ENCODE measurements around the gene RAP1GDS1.
"Not testable (repeated sequence)": the region's sequence is repeated elsewhere in the genome, so short reads cannot be mapped to it uniquely, and the experiment has no call there.

Gene RAP1GDS1

DNA sequence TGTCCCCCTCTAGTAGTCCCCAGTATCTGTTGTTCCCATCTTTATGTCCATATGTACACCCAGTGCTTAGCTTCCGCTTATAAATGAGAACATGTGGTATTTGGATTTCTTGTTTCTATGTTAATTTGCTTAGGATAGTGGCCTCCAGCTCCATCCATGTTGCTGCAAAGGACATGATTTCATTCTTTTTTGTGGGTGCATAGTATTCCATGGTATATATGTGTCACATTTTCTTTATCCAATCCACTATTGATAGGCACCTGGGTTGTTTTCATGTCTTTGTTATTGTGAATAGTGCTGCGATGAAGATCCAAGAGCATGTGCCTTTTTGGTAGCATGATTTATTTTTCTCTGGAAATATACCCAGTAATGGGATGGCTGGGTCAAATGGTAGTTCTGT lies 6.3 kb downstream of the RAP1GDS1 start:
- Mint-ChIP-seq H3K4me3 (no peak overlapping the region), H3K27me3 (no peaks in the 10 kb centered on the region), H3K4me1 (ENCODE audit: low read depth) (peaks cover 43% of the 10 kb centered on the region), H3K9me3 (peaks cover 7% of the 10 kb centered on the region), H3K36me3 (ENCODE audit: low read depth) (peaks cover 53% of the 10 kb centered on the region), H3K27ac (no peak overlapping the region)

DNA sequence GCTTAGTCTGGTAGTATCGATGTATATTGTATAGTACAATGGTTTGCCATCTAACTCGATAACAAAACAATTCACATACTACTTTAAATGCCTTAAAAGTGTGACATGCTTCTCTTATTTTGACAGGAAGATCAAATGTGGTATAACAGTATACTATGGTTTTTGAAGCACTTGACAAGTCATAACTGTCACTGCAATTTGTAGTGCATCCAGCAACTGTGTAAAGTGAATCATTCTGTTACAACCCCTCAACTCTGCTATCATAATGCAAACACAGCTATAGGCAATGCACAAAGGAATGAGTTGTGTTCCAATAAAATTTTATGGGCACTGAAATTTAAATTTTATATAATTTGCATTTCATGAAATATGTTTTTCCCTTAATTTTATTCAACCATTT lies 14.0 kb downstream of the RAP1GDS1 start:
- H3K9me3 Mint-ChIP-seq = peaks cover 18% of the 10 kb centered on the region
- no peak overlapping the region for H3K27ac Mint-ChIP-seq
- peaks cover 50% of the 10 kb centered on the region for H3K36me3 Mint-ChIP-seq (ENCODE audit: low read depth)
- peaks cover 14% of the 10 kb centered on the region for H3K4me1 Mint-ChIP-seq (ENCODE audit: low read depth)
- no peak overlapping the region for H3K4me3 Mint-ChIP-seq
- no peaks in the 10 kb centered on the region for H3K27me3 Mint-ChIP-seq

DNA sequence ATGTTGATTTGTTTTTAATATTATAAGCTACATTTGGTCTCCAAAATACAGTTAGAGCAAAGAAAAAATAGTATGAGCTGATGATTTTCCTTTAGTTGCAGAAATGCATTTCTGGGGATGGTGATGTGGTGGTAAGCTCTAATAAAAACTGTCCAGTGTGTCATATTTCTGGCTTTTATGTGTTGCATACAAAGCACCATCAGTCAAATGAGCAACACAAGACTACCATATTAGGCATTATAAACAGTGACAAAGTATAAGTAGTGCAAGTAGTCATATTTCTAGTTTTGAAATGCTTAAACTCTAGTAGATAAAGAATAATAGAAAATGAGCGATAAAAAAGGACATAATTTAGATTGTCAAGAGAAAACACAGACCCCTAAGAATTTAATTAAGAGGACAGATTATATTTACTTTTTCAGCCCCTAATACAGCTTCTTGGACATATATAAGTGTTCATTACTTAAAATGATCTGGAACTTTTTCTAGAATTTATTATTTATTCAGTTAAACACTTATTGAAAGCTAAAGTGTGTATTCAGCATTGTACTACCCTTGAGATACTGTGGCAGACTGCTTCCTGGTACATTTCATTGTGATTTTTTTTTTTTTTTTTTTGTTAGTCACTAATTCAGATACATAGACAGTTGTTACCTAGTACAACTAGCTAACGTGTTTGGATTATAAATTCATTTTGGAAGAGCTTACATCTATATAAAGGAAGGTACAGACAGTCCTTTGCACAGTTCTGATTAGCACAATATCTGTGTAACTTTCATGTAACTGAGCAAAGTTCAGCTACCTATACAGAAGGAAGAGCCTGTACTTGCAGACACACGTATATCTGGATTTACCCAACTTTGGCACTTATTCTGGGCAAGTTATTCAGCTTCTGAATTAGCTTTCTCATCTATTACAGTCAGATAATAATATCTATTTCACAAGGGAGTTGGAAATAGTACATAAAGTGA lies 22.3 kb downstream of the RAP1GDS1 start:
- no peaks in the 10 kb centered on the region for H3K27me3 Mint-ChIP-seq
- no peak overlapping the region for H3K4me3 Mint-ChIP-seq
- H3K9me3 Mint-ChIP-seq = no peaks in the 10 kb centered on the region
- peaks cover 51% of the 10 kb centered on the region for H3K4me1 Mint-ChIP-seq (ENCODE audit: low read depth)
- no peak overlapping the region for H3K27ac Mint-ChIP-seq
- H3K36me3 Mint-ChIP-seq (ENCODE audit: low read depth) = peaks cover 7% of the 10 kb centered on the region

DNA sequence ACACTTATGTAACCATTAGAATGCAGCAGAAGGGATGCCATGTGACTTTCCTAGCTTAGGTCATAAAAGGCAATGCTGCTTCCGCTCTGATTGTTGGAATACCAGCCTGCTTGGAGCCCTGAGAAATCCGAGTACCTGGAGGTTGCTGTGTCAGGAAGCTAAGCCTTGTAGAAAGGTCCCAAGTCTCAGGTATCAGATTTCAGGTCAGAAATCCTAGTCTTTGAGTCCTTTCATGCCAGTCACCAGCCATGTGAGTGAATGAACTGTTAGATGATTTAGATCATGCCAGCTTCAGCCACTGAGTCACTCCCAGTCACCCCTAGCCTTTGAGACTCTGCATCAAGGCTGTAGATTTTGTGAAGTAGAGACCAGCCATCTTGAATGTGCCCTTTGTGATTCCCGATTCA lies 23.5 kb downstream of the RAP1GDS1 start:
- peaks cover 7% of the 10 kb centered on the region for H3K36me3 Mint-ChIP-seq (ENCODE audit: low read depth)
- H3K27ac Mint-ChIP-seq = peak overlapping the region; percentile 26
- no peaks in the 10 kb centered on the region for H3K27me3 Mint-ChIP-seq

DNA sequence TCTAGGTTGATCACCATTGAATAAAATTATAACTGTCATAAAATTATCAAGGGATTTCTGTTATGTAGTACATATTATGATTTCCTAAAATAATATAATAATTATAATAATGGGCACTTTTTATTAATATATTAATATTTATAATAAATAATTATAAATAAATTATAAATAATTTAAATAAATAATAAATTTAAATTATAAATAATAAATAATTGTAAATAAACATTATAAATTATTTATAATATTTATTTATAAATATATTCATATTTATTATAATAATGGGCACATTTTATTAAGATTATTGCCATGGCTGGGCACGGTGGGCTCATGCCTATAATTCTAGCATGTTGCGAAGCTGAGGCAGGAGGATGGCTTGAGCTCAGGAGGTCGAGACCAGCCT lies 24.5 kb downstream of the RAP1GDS1 start:
- H3K27me3 Mint-ChIP-seq = no peaks in the 10 kb centered on the region
- H3K36me3 Mint-ChIP-seq (ENCODE audit: low read depth) = peaks cover 5% of the 10 kb centered on the region
- peaks cover 73% of the 10 kb centered on the region for H3K4me1 Mint-ChIP-seq (ENCODE audit: low read depth)
- H3K27ac Mint-ChIP-seq = no peak overlapping the region
- H3K4me3 Mint-ChIP-seq = no peak overlapping the region
- no peaks in the 10 kb centered on the region for H3K9me3 Mint-ChIP-seq

More for the DNA sequence above, 23.5 kb downstream of the RAP1GDS1 start:
- Mint-ChIP-seq H3K4me3 (no peak overlapping the region), H3K9me3 (no peaks in the 10 kb centered on the region), H3K4me1 (ENCODE audit: low read depth) (peaks cover 62% of the 10 kb centered on the region)

DNA sequence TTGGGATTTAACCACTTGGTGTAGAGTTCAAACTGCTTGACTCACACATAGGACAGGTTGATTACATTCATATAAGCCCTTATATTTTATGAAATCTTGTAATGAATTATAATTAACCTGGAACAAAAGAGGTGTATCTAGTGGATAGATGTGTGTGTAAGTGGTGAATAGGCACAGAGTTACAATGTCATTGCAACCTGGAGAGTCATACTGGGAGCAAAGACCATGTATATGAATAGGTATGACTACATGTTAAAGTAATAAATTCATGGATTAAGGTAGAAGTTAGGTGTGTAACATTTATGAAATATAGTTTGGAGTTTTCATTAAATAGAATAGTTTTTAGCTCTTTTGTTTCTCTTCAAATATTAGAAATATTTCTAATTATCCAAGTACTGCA lies 26.1 kb downstream of the RAP1GDS1 start:
- no peaks in the 10 kb centered on the region for H3K9me3 Mint-ChIP-seq
- no peaks in the 10 kb centered on the region for H3K36me3 Mint-ChIP-seq (ENCODE audit: low read depth)
- no peaks in the 10 kb centered on the region for H3K27me3 Mint-ChIP-seq
- H3K27ac Mint-ChIP-seq = no peak overlapping the region
- peaks cover 64% of the 10 kb centered on the region for H3K4me1 Mint-ChIP-seq (ENCODE audit: low read depth)
- no peak overlapping the region for H3K4me3 Mint-ChIP-seq

DNA sequence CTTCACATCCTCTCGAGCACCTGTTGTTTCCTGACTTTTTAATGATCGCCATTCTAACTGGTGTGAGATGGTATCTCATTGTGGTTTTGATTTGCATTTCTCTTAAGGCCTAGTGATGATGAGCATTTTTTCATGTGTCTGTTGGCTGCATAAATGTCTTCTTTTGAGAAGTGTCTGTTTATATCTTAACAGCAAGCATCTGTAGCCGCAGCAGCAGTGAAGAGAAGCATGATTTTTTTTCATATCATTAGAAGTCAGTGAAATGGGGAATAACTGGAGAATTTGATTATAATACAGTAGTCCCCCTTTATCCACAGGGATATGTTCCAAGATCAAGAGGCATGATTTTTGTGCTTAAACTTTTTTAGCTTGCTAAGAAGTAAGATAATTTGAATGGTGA lies 27.5 kb downstream of the RAP1GDS1 start:
- not testable (repeated sequence) for H3K36me3 Mint-ChIP-seq (ENCODE audit: low read depth); H3K27me3 Mint-ChIP-seq; H3K9me3 Mint-ChIP-seq
- Mint-ChIP-seq H3K27ac (peak overlapping the region; percentile 67), H3K4me3 (peak overlapping the region; percentile 12), H3K4me1 (ENCODE audit: low read depth) (peaks cover 59% of the 10 kb centered on the region)

DNA sequence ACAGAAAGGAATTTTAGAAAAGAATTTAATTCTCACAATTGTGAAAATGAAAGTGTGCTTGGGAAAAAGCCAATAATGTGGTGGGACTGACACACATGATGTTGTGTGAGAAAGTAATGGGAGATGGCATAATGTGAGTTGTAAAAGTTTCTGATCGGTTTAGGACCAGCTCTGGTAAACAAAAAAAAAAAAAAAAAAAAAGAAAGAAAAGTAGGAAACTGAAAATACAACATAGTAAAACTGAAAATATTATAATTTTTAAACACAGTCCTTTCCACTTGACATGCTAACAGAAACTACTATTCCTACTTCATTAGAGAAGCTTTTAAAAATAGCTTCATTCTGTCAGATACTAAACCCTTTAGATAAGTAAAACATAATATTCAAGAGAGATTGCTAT lies 28.2 kb downstream of the RAP1GDS1 start:
- Mint-ChIP-seq H3K4me3 (peak overlapping the region; percentile 66), H3K27me3 (no peaks in the 10 kb centered on the region), H3K36me3 (ENCODE audit: low read depth) (peaks cover 11% of the 10 kb centered on the region), H3K4me1 (ENCODE audit: low read depth) (peaks cover 61% of the 10 kb centered on the region), H3K27ac (peak overlapping the region; percentile 79), H3K9me3 (no peaks in the 10 kb centered on the region)

DNA sequence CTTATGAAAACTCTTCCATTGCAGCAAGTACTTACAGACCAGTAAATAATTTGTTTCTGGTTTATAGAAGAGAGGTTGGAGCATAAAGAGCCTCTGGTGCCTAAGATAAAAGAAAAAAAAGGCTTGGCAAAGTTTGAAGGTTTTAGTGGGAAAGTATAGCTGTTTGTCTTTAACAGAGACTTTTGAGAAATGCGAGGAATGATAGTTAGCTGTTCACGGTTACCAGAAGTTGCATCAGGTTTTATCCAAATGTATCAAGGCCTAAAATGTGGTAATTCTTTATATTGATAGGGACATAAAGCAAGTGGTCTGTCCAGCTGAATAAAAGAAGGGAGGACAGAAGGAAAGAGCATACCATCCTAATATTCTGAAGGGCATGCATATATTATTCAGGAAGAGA lies 29.3 kb downstream of the RAP1GDS1 start:
- H3K36me3 Mint-ChIP-seq (ENCODE audit: low read depth) = peaks cover 22% of the 10 kb centered on the region
- no peaks in the 10 kb centered on the region for H3K9me3 Mint-ChIP-seq
- H3K4me3 Mint-ChIP-seq = no peak overlapping the region
- H3K27me3 Mint-ChIP-seq = no peaks in the 10 kb centered on the region
- H3K27ac Mint-ChIP-seq = peak overlapping the region; percentile 4
- H3K4me1 Mint-ChIP-seq (ENCODE audit: low read depth) = peaks cover 59% of the 10 kb centered on the region

DNA sequence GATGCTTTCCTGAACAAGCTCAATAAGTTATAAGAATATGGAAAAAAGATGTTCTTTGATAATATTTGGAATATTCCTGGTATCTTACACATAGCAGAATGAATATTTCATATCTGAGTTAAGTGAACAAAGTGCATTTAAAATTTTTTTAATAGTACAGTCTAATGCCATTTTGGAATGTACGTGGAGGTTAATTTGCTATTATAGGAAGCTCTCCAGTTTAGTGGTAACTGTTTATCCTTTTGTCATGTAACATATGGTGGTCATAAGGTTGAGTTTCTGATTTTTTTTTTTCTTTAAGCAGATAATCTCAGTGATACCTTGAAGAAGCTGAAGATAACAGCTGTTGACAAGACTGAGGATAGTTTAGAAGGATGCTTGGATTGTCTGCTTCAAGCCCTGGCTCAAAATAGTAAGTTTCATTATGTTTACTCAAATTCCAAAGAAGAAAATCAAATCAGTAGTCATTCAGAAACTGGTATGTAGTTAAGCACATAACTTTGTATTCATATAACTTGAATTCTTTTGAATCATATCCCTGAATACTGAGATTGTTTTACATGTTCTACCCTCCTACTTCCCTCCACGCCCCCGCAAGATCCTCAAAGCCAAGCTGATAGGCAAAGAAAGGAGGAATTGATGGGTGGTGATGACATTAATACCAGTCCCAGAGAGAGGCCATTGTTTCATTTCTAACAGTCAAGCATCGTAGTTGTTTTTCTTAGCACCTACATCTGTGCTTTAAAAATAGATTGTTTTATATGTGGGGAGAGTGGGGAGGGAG lies 32.1 kb downstream of the RAP1GDS1 start:
- Mint-ChIP-seq H3K9me3 (no peaks in the 10 kb centered on the region), H3K27me3 (no peaks in the 10 kb centered on the region), H3K4me1 (ENCODE audit: low read depth) (peaks cover 56% of the 10 kb centered on the region), H3K27ac (no peak overlapping the region), H3K4me3 (no peak overlapping the region), H3K36me3 (ENCODE audit: low read depth) (peaks cover 42% of the 10 kb centered on the region)

DNA sequence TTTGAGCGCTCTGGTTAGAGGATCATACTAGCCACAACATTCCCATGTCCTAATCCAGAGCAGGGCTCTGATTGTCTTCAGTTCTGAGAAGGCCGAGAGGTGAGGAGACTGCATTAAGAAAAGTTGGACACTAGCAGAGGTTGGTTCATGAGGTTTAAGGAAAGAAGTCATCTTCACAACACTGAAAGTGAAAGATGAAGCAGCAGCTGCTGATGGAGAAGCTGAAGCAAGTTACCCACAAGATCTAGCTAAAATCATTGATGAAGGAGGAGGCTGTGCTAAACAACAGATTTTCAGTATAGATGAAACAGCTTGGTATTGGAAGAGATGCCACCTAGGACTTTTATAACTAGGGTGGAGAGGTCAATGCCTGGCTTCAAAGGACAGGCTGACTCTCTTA lies 36.8 kb downstream of the RAP1GDS1 start:
- Mint-ChIP-seq H3K9me3 (peaks cover 17% of the 10 kb centered on the region), H3K4me1 (ENCODE audit: low read depth) (peaks cover 27% of the 10 kb centered on the region), H3K27ac (no peak overlapping the region), H3K27me3 (no peaks in the 10 kb centered on the region), H3K4me3 (no peak overlapping the region), H3K36me3 (ENCODE audit: low read depth) (peaks cover 73% of the 10 kb centered on the region)

DNA sequence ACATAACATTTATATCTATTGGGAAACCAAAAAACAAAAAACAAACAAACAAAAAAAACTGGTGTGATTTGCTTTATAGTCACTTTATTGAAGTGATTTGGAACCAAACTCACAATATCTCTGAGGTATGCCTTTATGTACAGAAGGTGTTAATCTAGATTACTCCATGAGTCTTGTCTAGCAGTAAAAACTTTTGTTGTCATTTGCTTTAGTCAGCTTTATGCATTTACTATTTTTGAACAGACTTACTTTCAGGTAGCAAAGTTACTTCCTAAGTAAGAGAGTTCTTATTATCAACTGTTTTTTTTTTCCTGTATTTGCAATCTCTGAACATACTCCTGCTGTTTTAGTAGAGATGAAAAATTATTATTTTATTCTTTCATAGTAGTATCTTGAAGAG lies 39.5 kb downstream of the RAP1GDS1 start:
- Mint-ChIP-seq H3K27me3 (no peaks in the 10 kb centered on the region), H3K27ac (no peak overlapping the region), H3K4me3 (no peak overlapping the region), H3K4me1 (ENCODE audit: low read depth) (peaks cover 13% of the 10 kb centered on the region), H3K9me3 (peaks cover 17% of the 10 kb centered on the region), H3K36me3 (ENCODE audit: low read depth) (peaks cover 60% of the 10 kb centered on the region)

DNA sequence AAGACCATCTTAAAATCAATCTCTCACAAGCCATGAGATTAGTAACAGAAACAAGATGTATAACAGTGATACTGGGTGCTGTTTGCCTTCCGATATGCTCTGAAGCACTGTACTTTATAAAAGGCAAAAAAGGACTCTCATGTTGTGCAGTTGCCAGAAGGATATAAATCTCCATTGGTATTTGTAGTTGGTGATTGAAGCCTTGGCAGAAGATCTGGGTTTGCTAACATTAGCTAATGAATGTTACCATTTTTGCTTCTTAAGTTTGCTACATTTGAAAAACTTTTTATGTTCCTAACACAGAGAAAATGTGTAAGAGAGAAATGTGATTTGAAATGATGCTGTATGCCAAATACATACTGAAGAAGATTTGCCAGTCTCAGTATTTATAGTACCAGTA lies 44.4 kb downstream of the RAP1GDS1 start:
- Mint-ChIP-seq H3K36me3 (ENCODE audit: low read depth) (peaks cover 23% of the 10 kb centered on the region), H3K27ac (no peak overlapping the region), H3K4me3 (no peak overlapping the region), H3K27me3 (no peaks in the 10 kb centered on the region), H3K9me3 (peaks cover 12% of the 10 kb centered on the region), H3K4me1 (ENCODE audit: low read depth) (no peaks in the 10 kb centered on the region)

DNA sequence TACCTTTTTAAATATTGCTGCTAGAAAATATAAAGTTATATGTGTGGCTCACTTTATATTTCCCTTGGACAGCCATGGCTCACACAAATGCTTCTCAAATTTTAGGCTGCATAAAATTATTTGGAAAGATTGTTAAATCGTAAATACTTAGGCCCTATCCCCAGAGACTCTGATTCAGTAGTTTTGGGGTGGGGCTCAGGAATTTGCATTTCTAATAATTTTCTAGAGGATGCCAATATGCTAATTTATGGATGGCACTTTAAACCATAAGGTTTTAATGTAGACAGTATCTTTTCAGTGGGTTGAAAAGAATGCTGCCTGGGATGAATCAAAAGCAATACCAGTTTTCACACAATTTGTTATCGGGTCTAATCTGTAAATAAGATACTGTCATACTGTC lies 49.7 kb downstream of the RAP1GDS1 start:
- Mint-ChIP-seq H3K4me3 (no peak overlapping the region), H3K27ac (no peak overlapping the region), H3K9me3 (no peaks in the 10 kb centered on the region), H3K36me3 (ENCODE audit: low read depth) (peaks cover 12% of the 10 kb centered on the region), H3K27me3 (no peaks in the 10 kb centered on the region), H3K4me1 (ENCODE audit: low read depth) (no peaks in the 10 kb centered on the region)

DNA sequence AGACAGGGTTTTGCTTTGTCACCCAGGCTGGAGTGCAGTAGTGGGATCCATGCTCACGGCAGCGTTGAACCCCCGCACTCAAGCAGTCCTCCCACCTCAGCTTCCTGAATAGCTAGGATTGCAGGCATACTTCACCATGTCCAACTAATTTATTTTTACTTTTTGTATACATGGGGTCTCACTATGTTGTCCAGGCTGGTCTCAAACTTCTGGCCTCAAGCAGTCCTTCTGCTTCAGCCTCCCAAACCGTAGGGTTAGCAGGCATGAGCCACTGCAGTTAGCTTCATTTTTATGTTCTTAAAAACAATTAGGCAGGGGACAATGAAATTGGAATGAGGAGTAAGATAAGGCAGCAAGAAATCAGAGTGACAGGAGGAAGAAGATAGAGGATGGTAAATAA lies 50.5 kb downstream of the RAP1GDS1 start:
- H3K4me1 Mint-ChIP-seq (ENCODE audit: low read depth) = no peaks in the 10 kb centered on the region
- no peak overlapping the region for H3K27ac Mint-ChIP-seq
- no peaks in the 10 kb centered on the region for H3K27me3 Mint-ChIP-seq
- H3K4me3 Mint-ChIP-seq = no peak overlapping the region
- H3K9me3 Mint-ChIP-seq = no peaks in the 10 kb centered on the region
- H3K36me3 Mint-ChIP-seq (ENCODE audit: low read depth) = peaks cover 12% of the 10 kb centered on the region

Measured in stimulated activated naive CD8-positive, alpha-beta T cell treated with anti-CD3 and anti-CD28 coated beads, Interleukin-15, Interleukin-2, amounts not matched to agents 100 ng/mL and 50 ng/mL, for 24 hours (primary cell).